ENCODE data around the gene NRN1L.
A peak's percentile ranks its signal among the peaks of the same experiment; 100 is the strongest.

NRN1L gene

DNA sequence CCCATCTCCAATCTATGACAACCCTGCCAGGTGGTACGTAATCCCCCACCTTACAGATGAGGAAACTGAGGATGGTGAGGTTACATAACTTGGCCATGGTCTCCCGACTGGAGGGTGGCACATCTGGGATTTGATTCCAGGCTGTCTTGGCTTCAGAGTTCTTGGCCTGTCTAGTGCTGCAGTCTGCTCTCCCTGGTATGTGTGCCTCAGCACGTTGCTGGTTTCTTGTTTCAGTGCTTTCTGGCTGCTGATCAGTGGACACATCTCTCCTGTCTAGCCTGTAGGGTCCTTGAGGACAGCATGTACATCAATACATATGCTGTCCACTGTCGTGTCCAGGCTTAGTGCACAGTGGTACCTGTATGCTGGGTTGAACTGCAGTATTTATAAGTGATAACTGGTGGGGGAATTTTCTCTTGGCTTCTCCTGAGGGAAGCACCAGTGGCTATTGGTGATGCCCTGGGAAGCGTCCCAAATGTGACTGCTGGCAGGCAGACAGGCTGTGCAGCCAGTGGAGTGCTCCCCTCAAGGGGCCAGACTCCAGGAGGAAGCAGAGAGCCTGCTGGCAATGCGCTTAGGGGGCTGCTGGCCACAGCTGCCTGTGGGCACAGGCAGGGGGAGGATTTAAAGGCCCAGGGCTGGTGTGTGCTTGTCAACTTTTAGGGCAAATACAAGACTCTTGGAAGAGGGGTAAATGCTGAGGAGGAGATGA is 32.6 kb downstream of the NRN1L start:
- DNase-seq (ENCODE audit: low spot score), result no peak

DNA sequence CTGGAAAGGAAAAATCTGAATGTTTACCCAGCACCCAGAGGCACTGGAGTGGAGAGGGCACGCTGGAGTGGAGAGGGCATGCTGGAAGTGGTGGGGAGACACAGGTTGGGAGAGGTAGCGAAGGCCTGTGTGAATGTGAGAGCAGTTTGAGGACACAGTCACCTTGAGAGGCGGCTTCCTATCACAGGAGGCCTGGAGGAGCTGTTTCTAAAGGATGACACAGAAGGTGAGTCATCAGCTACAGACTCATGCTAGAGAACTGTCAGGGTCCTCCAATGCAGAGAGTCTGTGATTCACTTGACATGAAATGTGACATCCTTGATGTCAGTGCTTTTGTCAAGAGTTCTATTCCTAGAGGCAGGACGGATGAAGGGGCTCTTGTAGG is 33.2 kb downstream of the NRN1L start:
- DNase-seq (ENCODE audit: low spot score), result peak; percentile 83

DNA sequence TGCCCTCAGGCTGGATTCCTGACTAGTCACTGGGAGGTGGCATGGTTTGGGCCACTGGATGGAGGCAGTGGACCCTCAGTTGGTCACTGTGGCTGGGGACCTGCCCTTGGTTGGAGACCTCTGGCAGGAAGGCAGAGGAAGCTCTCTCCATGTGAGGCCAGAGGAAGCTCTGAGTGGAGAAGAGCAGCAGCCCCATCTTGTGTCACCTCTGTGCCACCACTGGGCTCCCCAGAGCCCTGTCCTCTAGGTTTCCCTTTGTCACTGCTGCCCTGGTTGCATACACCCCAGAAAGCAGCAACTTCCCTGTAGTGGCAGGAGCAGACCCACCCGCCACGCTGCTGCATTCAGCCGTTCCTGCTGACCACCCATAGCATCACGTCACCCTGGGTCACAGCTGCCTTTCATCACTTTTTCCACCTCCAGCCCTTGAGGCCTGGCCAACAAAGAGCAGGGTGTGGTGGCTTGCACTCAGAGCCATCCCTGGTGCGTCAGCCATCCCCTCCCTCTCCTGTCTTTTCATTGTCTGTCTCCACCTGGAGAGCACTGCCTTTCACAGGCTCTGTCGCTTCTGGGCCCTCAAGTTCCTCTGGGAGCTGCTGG is 35.0 kb downstream of the NRN1L start:
- DNase-seq (ENCODE audit: low spot score), result no peak

DNA sequence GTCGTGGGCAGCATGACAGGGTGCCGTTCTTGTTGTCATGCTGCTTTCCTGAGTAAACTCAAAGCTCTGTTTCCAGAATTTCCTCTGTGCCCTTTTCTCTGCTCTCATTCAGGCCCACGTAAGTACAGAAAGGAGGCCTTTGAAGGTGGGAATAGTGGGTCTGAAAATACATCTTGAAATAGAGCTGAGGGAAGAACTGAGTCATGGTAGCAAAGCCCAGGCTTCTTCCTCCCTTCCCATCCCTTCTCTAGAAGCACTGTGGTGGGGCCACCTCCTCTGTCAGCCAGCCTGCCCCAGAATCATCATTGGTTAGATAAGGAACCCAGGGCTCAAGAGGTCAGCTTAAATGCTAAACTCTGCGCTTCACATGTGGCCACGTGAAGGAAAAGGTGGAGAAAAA is 37.5 kb downstream of the NRN1L start:
- no peak for DNase-seq (ENCODE audit: low spot score)

DNA sequence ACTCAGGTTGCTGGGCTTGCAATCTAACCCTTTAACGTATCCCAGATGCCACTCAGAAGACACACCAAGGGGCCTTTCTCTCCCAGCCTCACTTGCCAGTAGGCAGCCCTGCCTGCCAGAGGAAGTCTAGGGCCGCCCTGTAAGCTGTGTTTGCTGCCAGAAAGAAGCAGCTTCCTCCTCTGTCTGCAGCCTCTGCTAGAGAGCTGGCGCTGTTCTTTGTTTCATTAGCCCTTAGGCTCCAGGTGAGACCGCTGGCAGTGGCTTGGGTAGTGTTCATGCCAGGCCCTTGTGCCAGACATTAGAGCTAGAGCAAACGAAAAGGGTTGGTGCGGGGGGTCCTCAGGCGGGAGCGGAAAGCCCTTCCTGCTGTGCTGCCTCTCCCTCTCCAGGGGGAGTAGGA is 38.1 kb downstream of the NRN1L start:
- DNase-seq (ENCODE audit: low spot score), result no peak

DNA sequence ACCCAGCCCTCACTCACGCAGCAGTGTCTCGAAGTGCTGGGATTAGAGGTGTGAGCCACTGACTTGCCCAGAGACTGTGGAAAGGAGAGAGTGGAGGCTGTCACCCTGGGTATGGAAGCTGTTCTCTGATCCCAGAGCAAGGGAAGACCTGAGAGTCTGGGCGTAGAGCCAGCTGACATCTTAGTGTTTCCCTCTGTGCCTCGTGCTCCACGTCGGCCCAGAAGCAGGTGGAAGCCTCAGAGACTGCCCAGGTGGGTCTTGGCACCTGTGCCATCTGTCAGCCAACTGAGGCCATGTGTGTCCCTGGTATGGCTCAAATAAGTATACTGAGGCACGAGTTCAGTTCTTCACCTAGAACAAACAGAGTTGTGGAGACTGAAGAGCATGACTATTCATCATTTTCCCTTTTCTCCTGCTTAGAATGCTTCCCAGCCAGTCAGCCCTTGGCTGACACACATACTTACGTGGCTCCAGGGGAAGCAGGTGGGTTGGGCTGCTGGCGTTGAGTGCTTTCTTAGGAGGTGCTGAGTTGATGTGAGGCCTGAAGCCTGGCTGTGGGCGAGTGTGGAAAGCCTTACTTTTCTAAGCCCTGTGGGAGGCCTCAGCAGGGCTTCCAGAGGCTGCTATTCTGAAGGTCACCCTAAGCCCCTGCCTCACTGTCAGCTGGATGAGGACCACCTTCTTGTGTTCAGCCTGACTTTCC is 38.9 kb downstream of the NRN1L start:
- no peak for DNase-seq (ENCODE audit: low spot score)

DNA sequence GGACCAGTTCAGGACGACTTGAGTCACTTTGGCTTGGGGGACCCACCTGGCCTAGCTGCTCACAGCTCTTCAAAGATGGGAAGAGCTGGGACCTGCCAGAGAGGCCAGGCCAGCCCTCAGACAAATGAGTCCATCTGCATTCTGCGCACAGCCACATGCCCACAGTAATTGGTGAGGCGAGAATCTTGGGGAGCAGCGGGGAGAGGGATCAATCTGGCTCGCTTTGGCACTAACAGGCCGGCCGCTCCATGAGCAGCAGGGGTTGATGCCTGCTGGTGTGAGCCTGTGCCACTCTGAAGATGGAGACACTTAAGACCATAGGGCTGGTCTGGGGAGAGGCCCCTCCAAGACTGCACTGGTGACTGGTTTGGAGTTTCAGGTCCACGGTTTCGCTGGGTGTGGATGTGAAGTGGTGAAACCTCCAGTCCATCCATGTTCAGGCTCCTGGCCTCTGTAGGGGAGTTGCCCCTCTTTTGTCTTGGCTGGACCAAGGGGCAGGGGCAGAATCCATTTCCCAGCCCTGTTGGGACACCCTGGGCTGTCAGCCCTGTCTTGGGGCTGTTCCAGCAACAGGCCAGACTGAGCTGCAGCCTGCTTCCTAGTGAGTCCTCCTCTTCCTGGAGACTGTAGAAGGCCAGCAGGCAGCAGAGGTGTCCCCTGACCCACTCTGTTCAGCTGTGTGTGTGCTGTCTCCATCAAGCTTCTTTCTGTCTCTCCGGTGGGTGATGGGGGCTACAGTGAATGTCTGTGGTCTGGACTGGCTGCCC is 39.6 kb downstream of the NRN1L start:
- no peak for DNase-seq (ENCODE audit: low spot score)

DNA sequence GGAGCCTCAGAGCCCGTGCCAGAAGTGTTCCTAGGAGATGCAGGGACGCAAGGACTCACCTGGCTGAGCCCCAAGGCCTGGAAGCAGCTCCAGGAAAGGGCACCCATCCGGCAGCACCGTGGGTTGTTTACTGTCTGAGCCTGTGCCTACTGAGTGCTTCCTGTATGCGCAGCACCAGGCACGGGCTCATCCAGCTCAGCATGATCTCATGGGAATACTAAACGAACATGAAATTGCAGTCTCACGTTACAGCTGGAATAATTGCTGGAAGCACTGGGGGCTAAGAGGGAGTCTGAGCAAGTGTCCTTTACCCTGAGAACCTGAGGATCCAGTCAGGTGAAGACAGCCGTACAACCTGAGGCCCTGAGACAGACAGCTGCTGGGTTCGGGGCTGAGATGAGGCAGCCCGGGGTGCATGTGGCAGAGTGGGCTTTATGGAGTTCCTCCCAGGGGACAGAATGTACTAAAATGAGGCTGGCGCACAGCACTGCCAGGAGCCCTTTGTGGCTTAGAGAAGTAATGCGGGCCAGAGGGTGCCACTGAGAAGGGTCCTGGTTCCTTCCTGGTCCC is 41.6 kb downstream of the NRN1L start:
- DNase-seq (ENCODE audit: low spot score), result no peak

DNA sequence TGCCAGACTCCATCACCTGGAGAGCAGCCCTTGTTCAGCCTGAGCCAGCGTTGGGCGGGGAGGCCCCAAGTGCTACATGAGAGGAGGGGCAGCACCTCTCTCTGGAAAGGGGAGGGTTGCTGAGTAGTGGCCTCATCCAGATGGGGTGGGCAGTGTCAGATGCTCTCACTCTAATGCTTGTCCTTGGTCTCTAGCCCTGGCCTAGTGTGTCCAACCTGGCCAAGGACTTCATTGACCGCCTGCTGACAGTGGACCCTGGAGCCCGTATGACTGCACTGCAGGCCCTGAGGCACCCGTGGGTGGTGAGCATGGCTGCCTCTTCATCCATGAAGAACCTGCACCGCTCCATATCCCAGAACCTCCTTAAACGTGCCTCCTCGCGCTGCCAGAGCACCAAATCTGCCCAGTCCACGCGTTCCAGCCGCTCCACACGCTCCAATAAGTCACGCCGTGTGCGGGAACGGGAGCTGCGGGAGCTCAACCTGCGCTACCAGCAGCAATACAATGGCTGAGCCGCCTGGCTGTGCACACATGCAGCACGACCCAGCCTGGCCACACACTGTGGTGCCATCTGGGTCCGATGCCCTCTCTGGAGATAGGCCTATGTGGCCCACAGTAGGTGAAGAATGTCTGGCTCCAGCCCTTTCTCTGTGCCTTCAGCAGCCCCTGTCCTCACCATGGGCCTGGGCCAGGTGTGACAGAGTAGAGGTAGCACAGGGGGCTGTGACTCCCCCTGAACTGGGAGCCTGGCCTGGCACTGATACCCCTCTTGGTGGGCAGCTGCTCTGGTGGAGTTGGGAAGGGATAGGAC is 42.7 kb downstream of the NRN1L start:
- no peak for DNase-seq (ENCODE audit: low spot score)

DNA sequence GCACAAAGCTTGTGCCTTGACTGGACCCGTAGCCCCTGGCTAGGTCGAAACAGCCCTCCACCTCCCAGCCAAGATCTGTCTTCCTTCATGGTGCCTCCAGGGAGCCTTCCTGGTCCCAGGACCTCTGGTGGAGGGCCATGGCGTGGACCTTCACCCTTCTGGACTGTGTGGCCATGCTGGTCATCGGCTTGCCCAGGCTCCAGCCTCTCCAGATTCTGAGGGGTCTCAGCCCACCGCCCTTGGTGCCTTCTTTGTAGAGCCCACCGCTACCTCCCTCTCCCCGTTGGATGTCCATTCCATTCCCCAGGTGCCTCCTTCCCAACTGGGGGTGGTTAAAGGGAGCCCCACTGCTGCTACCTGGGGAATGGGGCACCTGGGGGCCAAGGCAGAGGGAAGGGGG is 43.5 kb downstream of the NRN1L start:
- DNase-seq (ENCODE audit: low spot score), result no peak

DNA sequence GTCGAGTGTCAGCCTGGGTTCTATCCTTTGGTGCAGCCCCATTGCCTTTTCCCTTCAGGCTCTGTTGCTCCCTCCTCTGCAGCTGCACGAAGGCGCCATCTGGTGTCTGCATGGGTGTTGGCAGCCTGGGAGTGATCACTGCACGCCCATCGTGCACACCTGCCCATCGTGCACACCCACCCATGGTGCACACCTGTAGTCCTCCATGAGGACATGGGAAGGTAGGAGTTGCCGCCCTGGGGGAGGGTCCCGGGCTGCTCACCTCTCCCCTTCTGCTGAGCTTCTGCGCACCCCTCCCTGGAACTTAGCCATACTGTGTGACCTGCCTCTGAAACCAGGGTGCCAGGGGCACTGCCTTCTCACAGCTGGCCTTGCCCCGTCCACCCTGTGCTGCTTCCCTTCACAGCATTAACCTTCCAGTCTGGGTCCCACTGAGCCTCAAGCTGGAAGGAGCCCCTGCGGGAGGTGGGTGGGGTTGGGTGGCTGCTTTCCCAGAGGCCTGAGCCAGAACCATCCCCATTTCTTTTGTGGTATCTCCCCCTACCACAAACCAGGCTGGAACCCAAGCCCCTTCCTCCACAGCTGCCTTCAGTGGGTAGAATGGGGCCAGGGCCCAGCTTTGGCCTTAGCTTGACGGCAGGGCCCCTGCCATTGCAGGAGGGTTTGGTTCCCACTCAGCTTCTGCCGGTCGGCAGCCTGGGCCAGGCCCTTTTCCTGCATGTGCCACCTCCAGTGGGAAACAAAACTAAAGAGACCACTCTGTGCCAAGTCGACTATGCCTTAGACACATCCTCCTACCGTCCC is 44.1 kb downstream of the NRN1L start:
- peak; percentile 80 for DNase-seq (ENCODE audit: low spot score)

DNA sequence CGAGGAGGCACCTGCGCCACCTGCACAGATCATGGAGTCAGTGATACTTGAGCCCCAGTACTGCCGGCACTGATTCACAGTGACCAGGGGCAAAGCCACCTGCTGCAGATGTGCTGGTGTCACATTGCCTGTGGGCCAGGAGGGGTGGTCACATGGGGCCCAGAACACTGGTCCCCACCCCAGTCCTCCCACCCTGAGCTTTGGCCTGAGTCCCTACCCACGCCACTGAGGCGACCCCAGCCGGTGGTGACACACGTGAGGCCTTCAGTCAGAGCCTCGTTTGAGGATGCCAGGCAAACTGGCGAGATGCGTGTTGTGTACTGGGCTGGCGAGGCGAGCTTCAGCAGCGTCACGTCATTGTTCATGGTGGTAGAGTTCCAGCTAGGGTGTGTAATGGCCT is 45.5 kb downstream of the NRN1L start:
- DNase-seq (ENCODE audit: low spot score), result no peak

DNA sequence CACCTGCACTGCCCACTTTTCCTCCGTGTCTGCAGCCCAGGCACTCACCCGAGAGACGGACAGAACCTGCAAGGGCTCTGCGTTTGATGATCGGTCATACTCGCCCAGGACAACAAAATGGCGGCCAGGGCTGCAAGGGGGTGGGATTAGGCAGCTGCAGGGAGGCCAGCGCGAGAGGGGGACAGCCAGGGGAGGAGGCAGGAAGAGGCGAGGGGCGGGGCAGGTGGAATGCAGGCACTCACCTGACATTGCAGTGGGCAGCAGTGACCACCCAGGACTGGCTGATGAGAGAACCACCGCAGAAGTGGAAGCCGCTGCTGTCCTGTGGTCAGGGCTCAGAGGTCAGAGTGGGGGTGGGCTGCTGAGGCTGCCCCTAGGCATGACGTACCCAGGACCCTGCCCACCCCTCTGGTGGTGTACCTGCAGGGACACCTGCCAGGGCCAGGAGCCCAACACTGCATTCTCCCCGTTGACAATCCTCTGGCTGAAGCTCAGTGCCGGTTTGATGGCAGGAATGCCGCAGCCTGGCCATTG is 46.1 kb downstream of the NRN1L start:
- DNase-seq (ENCODE audit: low spot score), result no peak

DNA sequence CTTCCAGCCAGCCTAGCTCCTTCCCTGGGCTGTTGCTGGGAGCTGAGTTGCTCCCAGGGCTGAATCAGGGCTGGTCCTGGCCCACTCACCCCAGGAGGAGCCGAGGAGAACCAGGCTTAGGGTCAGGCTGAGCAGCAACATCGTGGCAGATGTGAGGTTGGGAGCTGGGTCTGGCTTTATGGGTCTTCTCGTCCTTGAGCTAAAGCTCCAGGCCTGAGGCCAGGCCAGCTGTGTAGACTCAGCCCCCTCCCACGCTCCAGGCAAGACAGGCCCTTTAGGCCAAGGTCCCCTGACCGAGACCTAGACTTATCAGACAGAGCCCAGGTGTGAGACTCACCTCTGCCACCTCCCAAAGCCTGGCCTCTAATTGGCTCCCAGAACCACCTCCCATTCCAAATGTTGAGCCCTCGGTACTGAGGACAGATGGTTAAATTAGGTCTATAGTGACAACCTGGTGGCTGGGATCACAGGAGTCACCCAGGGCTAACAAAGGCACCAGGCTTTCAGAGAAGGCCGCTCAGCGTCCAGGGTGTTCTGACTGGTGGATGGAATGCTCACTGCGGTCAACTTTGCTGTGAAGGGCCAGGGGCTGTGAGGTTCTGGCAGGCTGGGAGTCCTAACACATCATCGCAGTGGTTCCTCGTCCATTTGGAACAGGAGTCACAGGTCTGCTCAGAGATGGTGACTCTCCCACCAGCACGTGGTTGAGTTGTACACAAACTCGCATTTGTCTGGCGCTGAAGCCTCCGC is 47.2 kb downstream of the NRN1L start, which contains the start of gene CTRL:
CTRL (minus strand) TSS at position 151 of the 750 bp plus-strand sequence; CDS start at position 141, 10 bp downstream.
- DNase-seq (ENCODE audit: low spot score), result no peak

DNA sequence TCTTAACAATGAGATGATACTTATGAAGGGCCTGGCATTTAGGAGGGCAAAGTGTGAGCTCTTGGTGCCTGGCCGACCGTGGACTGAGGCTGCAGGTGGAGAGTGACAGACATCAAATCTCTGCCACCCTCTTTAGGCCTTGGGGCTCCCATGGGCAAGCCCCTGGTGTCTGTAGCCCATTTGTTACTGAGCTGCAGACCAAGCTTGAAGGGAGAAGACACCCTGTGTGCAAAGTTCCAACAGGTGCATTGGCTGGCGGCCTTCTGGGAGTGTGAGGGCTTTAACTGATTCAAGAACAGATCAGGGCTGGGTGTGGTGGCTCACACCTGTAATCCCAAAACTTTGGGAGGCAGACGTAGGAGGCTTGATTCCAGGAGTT is 47.8 kb downstream of the NRN1L start:
- no peak for DNase-seq (ENCODE audit: low spot score)

DNA sequence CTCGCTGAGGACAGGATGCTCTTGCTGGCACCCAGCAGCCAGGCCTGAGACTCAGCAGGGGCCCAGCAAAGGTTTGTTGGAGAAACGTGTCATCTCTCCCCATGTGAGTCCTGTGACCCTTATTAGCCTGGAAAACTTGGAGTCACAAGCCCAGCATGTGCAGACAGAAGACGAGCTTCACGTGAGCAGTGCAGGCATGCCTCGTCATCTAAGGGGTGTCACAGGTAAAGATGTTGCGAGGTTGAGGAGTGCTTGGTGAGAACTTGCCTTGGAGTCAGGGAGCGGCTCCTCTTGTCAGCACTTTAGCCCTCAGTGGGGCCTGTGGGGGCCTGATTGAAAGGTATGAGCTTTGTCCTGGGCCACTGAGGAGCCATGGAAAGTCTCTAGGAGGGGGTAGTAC is 49.1 kb downstream of the NRN1L start:
- DNase-seq (ENCODE audit: low spot score), result no peak

DNA sequence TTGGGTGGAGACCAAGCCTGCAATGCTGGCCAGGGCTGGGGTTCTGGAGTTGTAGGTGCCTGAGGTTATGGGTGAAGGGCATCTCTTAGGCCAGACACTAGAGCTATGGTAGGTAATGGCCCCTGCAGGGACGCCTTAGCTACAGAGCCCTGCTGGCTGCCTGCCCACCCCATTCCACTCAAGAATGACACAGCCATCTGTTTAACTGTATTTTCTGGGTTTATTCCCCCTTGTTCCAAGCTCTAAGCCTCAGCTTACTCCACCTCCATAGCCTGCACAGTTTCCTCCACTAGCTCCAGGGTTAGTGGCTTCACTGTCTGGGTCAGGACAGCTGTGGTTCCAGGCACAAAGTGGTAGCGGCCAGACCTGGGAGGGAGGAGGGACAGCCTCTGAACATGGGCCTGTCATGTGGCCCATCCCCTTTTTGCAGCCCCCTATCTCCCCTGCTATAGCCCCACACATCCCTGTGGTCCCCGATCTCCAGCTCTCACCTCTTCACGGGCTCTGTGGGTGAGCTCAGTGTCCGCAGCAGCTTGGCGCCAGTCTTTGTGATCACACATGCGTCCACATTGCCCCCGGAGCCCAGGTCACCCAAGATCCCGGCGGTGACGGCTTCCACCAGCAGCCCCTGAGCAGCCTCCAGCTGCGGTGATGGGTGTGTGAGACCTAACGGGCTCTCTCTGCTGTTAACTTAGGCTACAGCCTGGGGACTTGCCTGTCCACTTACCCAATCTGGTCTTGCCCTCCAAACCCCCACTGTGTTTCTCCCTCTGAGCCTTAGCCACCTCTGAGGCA is 49.8 kb downstream of the NRN1L start:
- no peak for DNase-seq (ENCODE audit: low spot score)

DNA sequence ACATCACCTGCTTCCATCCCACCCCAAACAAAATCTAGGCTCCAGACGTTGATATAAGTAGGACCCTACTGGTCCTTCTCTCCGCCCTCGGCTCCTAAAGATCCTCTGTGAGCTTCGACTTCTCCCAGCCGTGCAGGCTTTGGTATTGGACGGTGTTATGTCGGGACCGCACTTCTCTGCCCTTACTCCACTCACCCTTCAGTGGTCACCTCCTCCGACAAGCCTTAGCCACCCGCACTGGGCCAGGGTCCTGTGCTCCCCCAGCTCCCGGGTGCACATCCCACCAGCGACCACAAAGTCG is 50.4 kb downstream of the NRN1L start:
- DNase-seq (ENCODE audit: low spot score), result no peak
